SIG-M5 treated with dmso at 0.1 percent for 504 hours (cell line): ENCODE measurements around the gene C7orf57.
"Not testable (repeated sequence)": the region's sequence is repeated elsewhere in the genome, so short reads cannot be mapped to it uniquely, and the experiment has no call there.

Source experiments
- DNase-seq: peaks from one replicate; lab custom pipeline; 2025; ENCODE audit not compliant: unreplicated experiment; lab: John Stamatoyannopoulos, UW

Gene C7orf57

DNA sequence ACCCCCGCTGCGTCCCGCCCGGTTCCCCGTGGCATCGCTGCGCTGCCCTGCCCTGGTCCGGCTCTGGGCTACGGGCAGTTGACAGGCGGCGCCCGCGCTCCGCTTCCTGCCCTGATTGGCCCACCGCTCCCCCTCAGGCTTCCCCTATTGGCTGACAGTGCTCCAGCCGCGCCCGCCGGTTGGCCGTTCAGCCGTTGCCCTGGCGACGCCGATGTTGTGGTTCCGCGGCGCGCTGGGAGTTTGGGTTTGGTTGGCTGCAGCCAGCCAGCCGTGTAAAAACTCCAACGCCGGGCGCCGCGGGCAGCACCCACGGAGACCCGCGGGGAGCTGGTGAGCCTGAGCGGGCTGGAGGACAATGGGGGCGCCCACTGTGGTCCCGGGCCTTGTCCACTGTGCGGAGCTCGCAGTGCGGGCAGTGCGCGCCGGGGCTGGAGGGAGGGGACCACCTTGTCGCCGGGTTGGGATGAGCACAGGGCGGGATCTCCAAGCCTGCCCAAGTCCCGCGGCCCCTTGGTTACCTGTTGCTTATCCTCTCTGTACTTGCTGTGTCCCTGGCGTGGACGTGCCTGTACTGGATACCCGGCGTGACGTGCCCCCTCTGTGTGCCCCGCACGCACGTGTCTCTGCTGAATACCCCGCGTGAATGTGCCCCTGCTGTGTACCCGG, at the start of gene C7orf57:
C7orf57 (plus strand) TSS at position 243 of the 666 bp plus-strand sequence. CDS start 766 bp downstream, outside the sequence.
- DNase-seq = peak; percentile 64

DNA sequence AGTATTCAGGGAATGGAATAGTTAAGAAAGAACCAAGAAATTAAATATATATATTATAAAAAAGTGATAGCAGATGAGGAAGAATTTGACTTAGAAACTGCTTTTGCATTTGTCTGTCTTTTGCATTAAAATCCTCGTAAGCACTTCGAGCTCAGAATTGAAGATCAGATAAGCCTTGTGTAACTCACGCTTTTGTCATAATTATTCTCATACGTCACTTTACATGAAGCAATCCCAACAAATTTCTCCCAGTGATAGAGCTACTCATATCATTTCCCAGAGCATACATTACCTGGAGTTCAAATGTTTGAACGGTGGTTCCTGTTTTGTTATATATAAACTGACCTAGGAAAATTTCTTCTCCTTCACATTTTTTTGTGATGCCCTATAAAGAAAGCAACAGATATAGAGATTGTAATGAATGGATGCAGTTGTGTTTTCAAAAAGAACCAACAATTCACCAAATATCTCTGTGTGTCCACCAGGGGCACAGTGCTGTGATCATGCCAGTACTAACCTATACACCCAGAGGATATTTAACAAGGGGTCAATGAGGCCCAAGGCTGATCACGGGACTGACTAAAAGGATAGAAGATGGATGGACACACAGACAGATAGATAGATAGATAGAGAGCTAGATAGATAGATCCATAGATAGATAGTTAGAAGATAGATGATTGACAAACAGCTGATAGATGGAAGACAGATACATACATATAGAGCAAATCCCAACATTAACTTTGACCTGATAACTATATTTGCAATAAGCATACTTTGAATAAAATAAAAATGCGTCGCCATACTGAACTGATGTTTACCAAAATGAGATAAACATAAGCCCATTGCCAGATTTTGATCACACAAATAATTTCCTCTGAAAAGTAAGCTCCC, 46.6 kb upstream of the C7orf57 start:
- DNase-seq = no peak

DNA sequence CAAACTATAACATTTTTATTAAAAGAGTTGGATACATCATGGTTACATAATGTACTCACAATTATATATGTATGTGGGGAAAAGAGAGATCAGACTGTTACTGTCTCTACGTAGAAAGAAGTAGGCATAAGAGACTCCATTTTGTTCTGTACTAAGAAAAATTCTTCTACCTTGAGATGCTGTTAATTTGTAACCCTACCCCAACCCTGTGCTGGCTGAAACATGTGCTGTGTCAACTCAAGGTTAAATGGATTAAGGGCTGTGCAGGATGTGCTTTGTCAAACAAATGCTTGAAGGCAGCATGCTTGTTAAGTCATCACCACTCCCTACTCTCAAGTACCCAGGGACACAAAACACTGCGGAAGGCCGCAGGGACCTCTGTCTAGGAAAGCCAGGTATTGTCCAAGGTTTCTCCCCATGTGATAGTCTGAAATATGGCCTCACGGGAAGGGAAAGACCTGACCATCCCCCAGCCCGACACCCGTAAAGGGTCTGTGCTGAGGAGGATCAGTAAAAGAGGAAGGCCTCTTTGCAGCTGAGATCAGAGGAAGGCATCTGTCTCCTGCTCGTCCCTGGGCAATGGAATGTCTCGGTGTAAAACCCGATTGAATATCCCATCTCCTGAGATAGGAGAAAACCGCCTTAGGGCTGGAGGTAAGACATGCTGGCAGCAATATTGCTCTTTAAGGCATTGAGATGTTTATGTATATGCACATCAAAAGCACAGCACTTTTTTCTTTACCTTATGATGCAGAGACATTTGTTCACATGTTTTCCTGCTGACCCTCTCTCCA, 45.5 kb upstream of the C7orf57 start:
- not testable (repeated sequence) for DNase-seq

DNA sequence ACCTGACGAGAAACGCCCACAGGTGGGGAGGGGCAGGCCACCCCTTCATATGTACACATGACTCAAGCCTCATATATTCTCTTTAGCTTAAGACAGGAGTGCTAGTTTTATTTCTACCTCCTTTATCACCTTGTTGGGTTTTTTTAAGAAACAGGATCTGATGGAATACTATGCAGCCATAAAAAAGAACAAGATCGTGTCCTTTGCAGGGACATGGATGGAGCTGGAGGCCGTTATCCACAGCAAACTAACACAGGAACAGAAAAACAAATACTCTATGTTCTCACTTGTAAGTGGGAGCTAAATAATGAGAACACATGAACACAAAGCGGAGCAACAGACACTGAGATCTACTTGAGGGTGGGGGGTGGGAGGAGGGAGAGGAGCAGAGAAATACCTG, 44.8 kb upstream of the C7orf57 start:
- no peak for DNase-seq

DNA sequence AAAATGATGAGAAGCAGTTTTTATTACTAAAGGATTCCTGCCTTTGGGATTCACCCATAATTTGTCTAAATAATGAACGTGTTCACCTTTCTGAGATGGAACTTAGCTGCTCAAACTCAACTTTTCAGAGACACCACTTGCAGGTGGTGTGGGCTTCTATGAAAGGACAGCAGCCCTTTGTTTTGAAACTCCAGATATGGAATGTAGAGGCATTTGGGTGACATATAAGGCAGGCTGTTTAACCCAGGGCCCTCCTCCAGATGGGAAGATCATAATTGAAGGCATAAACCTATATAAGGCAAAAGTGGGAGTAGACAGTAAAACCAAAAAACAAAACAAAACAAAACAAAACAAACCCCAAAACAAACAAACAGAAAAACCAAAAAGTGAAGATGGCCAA, 44.1 kb upstream of the C7orf57 start:
- no peak for DNase-seq

DNA sequence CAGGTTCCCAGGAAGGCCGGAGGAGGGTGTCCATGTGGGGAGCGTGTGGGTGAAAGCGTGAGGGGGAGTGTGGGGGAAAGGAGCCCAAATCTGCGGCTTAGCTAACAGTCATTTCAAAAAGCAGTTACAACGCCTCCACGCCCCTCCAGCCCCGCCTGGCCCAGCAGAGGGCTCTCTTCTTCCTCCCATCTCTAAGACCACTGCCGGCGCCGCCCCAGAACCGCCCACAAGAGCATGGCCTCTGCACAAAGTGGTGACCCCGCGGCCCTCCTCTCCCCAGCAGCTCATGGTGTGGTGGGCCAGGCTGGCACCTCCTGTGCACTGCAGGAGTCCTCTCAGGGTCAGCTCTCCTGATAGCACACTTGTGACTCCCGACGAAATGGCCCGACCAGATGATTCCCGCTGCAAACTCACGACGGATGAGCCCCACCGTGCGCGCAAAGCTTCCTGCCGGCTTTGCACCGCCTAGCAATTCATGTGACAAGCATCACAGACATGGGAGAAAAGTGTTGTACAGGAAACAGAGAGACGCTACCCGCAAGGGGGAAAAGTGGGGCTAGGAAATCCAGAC, 43.5 kb upstream of the C7orf57 start:
- DNase-seq = peak; percentile 35

DNA sequence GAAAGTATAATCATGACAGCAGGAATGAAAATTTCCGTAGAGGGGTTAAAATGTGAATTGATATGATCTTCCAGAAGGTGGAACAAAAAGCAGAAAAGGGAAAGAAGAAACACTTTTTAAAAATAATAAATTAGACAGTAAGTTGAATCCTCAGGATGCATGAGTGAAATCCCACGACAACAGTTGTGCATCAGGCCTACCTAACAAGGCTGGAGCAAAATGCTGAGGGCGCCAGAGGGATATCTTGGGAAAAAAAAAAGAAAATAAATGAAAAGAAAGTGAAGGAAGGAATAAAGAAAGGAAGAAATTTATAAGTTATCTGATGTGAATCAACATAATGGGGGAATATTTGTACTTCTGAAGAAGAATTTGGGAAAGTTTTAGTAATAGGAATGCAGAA, 42.9 kb upstream of the C7orf57 start:
- no peak for DNase-seq

DNA sequence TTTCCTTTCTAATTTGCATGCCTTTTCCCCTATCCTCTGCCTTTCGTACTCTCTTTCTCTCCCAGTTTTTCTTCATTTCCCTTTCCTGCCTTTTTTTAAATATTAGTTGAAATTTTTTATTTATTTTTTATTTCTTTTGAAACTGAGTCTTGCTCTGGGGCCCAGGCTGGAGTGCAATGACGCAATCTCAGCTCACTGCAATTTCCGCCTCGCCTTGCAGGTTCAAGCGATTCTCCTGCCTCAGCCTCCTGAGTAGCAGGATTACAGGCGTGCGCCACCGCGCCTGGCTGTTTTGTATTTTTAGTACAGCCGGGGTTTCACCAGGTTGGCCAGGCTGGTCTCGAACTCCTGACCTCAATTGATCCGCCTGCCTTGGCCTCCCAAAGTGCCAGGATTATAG, 35.9 kb upstream of the C7orf57 start:
- DNase-seq = no peak

DNA sequence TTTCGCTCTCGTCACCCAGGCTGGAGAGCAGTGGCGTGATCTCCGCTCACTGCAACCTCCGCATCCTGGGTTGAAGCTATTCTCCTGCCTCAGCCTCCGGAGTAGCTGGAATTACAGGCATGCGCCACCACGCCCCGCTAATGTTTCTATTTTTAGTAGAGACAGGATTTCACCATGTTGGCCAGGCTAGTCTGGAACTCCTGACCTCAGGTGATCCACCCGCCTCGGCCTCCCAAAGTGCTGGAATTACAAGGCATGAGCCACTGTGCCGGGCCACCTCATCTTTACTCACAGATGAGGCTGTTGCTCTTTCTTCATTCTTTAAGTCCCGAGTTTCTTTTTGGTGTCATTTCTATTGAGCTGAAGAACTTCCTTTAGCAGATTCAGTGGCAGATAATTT, 35.2 kb upstream of the C7orf57 start:
- not testable (repeated sequence) for DNase-seq

DNA sequence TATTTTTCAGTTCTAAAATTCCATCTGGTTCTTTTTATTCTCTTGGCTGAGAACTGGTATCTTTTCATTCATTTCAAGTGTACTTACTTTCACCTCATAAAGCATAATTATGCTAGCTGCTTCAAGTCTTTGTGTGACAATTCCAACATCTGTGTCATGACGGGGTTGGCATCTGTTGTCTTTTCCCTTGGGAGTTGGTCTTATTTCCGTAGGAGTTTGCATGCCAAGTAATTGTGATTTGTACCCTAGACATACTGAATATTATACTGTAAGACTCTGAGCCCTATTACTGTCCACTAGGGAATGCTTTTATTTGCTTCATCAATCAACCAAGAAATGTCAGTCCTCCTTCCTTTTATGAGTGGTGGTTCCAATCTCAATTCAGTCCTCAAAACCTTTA, 31.3 kb upstream of the C7orf57 start:
- DNase-seq = no peak

DNA sequence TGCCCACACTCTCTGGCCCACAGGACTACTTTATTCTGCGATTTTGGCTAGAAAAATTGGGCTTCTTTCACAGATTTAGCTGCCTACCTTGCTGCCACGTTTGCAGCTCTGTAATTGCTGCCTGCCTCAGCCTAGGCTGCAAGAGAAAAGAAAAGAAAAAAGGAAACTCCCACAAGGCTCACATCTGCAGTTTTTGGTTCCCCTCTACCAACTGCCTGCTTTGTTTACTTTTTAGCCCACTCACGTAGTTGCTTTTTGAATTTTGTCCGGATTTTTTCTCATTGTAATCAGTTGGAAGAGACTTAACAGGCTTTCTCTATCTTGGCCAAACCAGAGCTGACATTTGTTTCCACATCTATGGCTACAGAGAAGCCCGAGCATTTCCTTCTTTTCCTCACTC, 30.7 kb upstream of the C7orf57 start:
- DNase-seq = no peak

DNA sequence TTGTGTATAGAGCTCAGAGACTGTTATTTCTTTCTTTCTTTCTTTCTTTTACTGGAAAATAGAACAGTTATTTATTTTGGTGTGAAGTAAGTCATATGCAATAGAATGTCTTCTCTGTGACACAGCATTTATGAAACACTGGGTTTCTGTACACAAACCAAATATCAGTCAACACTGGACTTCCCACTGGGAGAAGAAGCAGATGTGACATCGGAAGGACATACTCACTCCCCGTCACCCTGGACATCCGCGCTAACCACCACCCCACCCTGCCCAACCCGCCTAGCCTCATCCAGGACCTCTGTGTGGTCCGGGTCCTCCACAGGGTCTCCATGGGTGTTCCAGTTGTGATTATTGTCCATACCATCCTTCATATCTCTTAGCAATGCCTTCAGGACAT, 28.5 kb upstream of the C7orf57 start:
- DNase-seq = no peak

DNA sequence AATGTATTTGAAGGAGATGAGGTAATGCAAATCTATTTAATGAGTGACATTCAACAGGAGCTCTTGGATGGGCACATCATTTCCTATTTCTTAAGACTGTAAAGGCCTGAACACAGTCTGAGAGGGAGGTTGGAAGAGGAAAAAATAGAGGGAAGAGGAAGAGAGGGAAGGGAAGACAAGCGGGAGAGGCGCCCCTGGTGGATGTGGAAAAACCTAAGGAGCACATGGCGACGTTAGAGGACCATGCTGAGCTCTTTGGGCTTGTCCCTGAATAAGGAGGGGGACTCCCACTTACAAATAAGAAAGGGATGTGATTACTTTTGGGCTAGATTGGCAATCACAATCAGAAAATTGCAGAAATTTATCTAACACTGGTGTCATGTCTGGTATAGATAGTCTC, 26.1 kb upstream of the C7orf57 start:
- no peak for DNase-seq

DNA sequence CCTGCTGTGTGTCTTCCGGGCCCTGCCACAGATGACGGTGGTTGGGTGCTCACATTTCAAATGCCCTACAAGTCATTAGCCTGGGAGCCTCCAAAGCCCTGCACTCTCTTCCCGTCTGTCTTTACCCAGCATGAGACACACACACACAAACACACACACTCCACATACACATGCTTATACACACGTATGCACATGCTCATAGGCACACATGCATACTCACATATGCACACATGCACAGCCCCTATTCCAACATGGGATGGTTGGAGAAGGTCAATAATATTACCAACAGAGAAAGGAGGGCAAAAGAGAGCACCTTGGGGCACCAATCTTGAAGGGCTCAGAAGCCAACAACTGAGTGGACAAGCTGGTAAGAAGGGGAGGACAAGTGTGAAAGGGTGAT, 25.4 kb upstream of the C7orf57 start:
- DNase-seq = no peak

DNA sequence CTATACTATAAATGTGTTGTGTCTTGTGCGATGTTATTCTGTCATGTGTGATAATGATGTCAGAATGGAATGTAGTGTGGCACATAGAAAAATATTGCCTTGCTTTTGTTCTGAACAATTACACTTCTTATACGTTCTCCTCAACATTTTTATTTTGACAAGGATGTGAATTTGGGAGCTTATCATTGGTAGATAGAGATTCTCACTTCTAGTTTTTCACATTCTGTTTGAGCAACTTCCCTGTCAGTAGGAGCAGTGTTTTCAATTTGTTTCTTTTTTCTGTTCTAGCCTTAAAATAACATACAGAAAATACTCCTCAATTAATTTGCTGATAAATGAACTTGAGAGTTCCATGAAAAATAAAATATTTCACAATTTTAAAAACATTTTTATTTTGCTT, 24.0 kb upstream of the C7orf57 start:
- peak; percentile 8 for DNase-seq

DNA sequence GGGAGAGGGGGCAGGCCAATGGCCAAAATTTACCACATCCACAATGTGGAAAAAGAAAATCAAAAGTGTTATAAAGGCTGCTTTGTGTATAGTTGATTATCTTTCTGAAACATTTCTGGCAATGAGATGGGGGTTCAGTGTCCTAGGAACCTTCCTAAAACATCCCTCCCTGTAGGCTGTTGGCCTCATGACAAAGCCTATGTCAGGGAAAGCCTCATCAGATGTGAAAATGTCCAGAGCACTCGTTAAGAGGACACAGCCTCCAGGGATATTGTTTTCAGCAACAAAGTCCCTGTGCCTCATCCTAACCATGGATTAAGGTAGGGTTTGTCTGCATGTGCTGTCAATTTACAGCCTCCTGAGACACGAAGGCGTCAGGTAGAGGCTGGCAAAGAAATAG, 23.4 kb upstream of the C7orf57 start:
- DNase-seq = no peak

DNA sequence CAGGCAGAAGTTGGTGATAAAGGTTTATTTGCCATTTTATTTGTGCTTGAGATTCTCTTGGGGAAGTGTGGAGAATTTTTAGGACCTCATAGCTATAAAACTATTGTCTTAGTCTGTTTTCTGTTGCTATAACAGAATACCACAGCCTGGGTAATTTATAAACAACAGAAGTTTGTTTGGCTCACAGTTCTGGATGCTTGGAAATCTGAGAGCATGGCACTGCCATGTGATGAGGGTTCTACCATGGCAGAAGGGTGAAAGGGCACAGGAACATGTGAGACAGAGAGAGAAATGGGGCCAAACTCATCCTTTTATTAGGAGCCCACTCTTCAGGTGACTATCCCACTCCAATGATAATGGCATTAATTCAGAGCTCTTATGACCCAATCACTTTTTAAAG, 18.7 kb upstream of the C7orf57 start:
- no peak for DNase-seq

DNA sequence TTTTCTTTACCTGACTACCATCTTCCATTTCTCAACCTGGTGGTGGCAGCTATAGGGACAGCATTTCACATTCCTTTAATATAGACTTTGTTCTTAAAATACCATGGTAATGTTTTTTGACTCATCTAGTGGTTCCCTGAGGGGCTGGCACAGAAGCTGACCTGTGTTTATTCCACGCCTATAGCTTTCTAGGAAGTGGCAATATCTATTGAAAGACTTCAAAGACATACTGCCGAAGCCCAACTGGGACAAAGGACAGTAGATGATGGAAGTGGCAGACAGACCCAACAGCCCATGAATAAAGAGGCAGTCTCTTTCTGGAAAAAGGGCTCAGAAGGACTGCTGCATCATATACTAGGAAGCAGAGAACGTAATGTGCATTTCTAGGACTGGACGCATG, 17.7 kb upstream of the C7orf57 start:
- no peak for DNase-seq

DNA sequence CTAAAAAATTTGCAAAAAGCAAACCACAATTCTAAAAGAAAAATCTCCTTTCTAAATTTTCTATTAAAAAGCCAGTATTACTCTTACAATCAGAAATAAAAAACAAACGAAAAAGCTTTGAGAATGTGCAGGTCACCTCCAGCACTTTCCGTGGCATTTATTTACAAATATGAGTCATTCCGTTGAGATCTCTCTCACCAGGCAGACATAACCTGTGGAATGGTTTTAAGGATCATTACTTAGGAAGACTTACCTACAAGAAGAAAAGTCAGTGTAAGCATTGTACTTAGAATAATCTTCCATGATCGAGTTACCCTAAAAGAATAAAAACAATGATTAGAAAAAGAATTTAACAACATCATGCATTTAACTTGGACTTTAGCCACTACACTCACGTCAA, 9.7 kb upstream of the C7orf57 start:
- DNase-seq = no peak

DNA sequence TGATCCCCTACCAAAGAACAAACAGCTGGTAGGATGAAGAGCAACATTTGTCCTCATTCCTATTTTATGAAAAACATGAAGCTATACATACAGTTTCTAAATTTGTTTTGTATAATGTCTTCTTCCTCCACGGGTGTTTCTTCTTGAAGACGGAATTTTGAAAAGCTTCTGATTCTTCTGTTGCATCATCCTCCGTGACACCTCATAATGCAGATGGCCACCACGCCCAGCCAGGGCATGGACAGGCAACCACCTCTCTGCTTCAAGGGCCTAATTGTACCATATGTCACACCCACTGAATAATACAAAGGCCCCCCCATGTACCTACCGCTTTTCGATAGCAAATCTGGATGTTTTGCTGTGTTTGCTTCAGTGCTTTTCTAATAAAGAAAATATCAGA, 6.4 kb upstream of the C7orf57 start, which contains the start of gene SUN3:
SUN3 (minus strand) TSS at position 170 of the 400 bp plus-strand sequence; CDS start at position 1, 169 bp downstream.
- no peak for DNase-seq

DNA sequence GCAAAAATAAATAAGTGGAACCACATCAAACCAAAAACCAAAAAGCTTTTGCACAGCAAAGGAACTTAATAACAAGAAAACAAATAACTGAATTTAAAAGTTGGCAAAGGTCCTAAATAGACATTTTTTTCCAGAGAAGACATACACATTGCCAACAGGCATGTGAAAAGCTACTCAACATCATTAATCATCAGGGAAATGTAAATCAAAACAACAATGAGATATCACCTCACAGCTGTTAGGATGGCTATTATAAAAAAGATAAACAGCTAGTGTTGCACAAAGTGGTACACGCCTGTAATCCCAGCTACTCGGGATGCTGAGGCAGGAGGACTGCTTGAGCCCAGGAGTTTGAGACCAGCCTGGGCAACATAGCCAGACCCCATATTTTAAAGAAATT, 4.2 kb upstream of the C7orf57 start:
- DNase-seq = no peak
